Measurements from ENCODE around the gene IL21R. TPM values are rescaled to one million over a fixed set of nuclear protein-coding genes. Genes with fewer than 3 reads are reported as not detected.

Gene IL21R
- total and polyA plus RNA-seq, 10 of the 15 experiments (the other 5 are each of a cell fraction or from before 2014, with no cell fraction given): 5.3 to 138 (median 82.5) TPM

DNA sequence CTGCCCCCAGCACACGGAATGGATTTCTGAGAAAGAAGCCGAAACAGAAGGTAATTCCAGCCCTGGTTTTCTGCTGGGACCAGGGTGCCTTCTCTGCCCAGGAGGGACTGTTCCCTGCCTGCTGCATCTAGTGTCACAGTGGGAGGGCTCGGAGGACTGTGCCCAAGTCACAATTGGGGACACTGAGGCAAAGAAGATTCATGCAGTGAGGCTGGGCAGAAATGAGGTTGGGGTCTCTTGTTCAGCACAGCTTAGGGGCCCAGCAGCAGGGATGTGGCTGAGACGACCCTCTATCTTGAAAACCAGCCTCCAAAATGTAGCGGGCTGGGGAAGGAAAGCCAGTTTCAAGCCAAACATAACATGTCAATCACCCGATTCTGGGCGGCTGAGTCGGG, 592 bp downstream of the IL21R start:
- H3K79me2 ChIP-seq (ENCODE audit: control insufficient read depth, insufficient read depth, low read length): peaks cover 72% of the 10 kb centered on the region
- no peaks in the 10 kb centered on the region; the same call in 2 of the 3 replicates for H3K9me3 ChIP-seq (replicated peaks; ENCODE audit: control insufficient read depth, insufficient read depth, low read length)
- SMC1A ChIA-PET (ENCODE audit: uncharacterized antibody, unreplicated experiment): interaction anchor here (3.1 to 10.9 kb wide), 5 partner anchors 14 to 48 kb away, joined by 32 to 220 read pairs (median 46); no protein-coding TSS in a partner anchor
- no peak for ATAC-seq
- peaks cover 0 to 8% of the 10 kb centered on the region in 2 experiments; a peak in 3 of 4 replicates for H3K36me3 ChIP-seq (ENCODE audit: control insufficient read depth in 2 of 2, insufficient read depth in 2 of 2, low read length in 1 of 2)
- H3K27me3 ChIP-seq (replicated peaks in 1 of 2; ENCODE audit: control insufficient read depth in 2 of 2, insufficient read depth in 2 of 2, low read length in 1 of 2): no peaks in the 10 kb centered on the region
- no peak overlapping the region for H2AFZ ChIP-seq (ENCODE audit: control insufficient read depth, low read depth, low read length)
- CTCF ChIA-PET: interaction anchor here (0.7 to 9.2 kb wide), 7 partner anchors 8 to 177 kb away, joined by 3 to 113 read pairs (median 17); no protein-coding TSS in a partner anchor
- peak overlapping the region; percentile 95 for H3K4me2 ChIP-seq (ENCODE audit: control insufficient read depth, insufficient read depth)
- H3K27ac ChIP-seq (ENCODE audit: control insufficient read depth, insufficient read depth): peak overlapping the region; percentile 97
- H3K4me3 ChIP-seq: peak overlapping the region; percentile 86
- DNase-seq (ENCODE audit: low read depth, low spot score): no peak
- peak overlapping the region; percentile 99 for H3K9ac ChIP-seq (ENCODE audit: control insufficient read depth, insufficient read depth, low read length)
- RAD21 ChIA-PET (ENCODE audit: unreplicated experiment): interaction anchor here (1.5 to 12.8 kb wide), 9 partner anchors 15 to 170 kb away, joined by 4 to 224 read pairs (median 25); no protein-coding TSS in a partner anchor
- in situ Hi-C loops (cut with MboI) (no loop called here), intact Hi-C loops (cut with micrococcal nuclease; ENCODE audit: unreplicated experiment) (no loop called here)
- WGBS (ENCODE audit: insufficient coverage, insufficient replicate concordance, low lambda C conversion rate, missing lambda C conversion rate): 0% methylated on average over 8 of the region's 8 CpGs
- H3K4me1 ChIP-seq (ENCODE audit: control insufficient read depth, insufficient read depth, low read length): peaks cover 56% of the 10 kb centered on the region
- POLR2A ChIA-PET: interaction anchor here (0.8 to 11.1 kb wide), 10 partner anchors 15 to 151 kb away, joined by 3 to 208 read pairs (median 4); no protein-coding TSS in a partner anchor
- no peak for FAIRE-seq
- BruUV-seq (replicated peaks): TSS peak; percentile 67
- no peaks in the 10 kb centered on the region for H4K20me1 ChIP-seq (ENCODE audit: control insufficient read depth, insufficient read depth)
- TF ChIP-seq HDGF (IDR thresholded peaks at IDR 0.05) (no peak), ZNF207 (IDR thresholded peaks at IDR 0.05; ENCODE audit: borderline replicate concordance) (0 out of 2 replicates have a peak, but pooled peaks have one; percentile 4), HDAC2 (IDR thresholded peaks at IDR 0.05) (no peak), NRF1 (conservative IDR thresholded peaks at IDR 0.05; ENCODE audit: low read depth, low read length) (no peak), BRCA1 (IDR thresholded peaks at IDR 0.05; ENCODE audit: low read depth, low read length) (no peak), RCOR1 (conservative IDR thresholded peaks at IDR 0.05; ENCODE audit: low read depth, low read length) (no peak), ZNF24 (IDR thresholded peaks at IDR 0.05) (no peak)
- TF ChIP-seq, protein P1, sequence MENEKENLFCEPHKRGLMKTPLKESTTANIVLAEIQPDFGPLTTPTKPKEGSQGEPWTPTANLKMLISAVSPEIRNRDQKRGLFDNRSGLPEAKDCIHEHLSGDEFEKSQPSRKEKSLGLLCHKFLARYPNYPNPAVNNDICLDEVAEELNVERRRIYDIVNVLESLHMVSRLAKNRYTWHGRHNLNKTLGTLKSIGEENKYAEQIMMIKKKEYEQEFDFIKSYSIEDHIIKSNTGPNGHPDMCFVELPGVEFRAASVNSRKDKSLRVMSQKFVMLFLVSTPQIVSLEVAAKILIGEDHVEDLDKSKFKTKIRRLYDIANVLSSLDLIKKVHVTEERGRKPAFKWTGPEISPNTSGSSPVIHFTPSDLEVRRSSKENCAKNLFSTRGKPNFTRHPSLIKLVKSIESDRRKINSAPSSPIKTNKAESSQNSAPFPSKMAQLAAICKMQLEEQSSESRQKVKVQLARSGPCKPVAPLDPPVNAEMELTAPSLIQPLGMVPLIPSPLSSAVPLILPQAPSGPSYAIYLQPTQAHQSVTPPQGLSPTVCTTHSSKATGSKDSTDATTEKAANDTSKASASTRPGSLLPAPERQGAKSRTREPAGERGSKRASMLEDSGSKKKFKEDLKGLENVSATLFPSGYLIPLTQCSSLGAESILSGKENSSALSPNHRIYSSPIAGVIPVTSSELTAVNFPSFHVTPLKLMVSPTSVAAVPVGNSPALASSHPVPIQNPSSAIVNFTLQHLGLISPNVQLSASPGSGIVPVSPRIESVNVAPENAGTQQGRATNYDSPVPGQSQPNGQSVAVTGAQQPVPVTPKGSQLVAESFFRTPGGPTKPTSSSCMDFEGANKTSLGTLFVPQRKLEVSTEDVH (IDR thresholded peaks at IDR 0.05; ENCODE audit: low read depth, partially characterized antibody): no peak
- TF ChIP-seq, protein P2, sequence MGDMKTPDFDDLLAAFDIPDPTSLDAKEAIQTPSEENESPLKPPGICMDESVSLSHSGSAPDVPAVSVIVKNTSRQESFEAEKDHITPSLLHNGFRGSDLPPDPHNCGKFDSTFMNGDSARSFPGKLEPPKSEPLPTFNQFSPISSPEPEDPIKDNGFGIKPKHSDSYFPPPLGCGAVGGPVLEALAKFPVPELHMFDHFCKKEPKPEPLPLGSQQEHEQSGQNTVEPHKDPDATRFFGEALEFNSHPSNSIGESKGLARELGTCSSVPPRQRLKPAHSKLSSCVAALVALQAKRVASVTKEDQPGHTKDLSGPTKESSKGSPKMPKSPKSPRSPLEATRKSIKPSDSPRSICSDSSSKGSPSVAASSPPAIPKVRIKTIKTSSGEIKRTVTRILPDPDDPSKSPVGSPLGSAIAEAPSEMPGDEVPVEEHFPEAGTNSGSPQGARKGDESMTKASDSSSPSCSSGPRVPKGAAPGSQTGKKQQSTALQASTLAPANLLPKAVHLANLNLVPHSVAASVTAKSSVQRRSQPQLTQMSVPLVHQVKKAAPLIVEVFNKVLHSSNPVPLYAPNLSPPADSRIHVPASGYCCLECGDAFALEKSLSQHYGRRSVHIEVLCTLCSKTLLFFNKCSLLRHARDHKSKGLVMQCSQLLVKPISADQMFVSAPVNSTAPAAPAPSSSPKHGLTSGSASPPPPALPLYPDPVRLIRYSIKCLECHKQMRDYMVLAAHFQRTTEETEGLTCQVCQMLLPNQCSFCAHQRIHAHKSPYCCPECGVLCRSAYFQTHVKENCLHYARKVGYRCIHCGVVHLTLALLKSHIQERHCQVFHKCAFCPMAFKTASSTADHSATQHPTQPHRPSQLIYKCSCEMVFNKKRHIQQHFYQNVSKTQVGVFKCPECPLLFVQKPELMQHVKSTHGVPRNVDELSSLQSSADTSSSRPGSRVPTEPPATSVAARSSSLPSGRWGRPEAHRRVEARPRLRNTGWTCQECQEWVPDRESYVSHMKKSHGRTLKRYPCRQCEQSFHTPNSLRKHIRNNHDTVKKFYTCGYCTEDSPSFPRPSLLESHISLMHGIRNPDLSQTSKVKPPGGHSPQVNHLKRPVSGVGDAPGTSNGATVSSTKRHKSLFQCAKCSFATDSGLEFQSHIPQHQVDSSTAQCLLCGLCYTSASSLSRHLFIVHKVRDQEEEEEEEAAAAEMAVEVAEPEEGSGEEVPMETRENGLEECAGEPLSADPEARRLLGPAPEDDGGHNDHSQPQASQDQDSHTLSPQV (IDR thresholded peaks at IDR 0.05): no peak
- TF ChIP-seq, protein P3, sequence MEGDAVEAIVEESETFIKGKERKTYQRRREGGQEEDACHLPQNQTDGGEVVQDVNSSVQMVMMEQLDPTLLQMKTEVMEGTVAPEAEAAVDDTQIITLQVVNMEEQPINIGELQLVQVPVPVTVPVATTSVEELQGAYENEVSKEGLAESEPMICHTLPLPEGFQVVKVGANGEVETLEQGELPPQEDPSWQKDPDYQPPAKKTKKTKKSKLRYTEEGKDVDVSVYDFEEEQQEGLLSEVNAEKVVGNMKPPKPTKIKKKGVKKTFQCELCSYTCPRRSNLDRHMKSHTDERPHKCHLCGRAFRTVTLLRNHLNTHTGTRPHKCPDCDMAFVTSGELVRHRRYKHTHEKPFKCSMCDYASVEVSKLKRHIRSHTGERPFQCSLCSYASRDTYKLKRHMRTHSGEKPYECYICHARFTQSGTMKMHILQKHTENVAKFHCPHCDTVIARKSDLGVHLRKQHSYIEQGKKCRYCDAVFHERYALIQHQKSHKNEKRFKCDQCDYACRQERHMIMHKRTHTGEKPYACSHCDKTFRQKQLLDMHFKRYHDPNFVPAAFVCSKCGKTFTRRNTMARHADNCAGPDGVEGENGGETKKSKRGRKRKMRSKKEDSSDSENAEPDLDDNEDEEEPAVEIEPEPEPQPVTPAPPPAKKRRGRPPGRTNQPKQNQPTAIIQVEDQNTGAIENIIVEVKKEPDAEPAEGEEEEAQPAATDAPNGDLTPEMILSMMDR (IDR thresholded peaks at IDR 0.05 in 2 of 3, conservative IDR thresholded peaks at IDR 0.05 in 1 of 3; ENCODE audit: control insufficient read depth in 2 of 3, extremely low read depth in 1 of 3, insufficient read depth in 1 of 3, low read depth in 3 of 3, low read length in 3 of 3): no peak
- TF ChIP-seq, protein P4, sequence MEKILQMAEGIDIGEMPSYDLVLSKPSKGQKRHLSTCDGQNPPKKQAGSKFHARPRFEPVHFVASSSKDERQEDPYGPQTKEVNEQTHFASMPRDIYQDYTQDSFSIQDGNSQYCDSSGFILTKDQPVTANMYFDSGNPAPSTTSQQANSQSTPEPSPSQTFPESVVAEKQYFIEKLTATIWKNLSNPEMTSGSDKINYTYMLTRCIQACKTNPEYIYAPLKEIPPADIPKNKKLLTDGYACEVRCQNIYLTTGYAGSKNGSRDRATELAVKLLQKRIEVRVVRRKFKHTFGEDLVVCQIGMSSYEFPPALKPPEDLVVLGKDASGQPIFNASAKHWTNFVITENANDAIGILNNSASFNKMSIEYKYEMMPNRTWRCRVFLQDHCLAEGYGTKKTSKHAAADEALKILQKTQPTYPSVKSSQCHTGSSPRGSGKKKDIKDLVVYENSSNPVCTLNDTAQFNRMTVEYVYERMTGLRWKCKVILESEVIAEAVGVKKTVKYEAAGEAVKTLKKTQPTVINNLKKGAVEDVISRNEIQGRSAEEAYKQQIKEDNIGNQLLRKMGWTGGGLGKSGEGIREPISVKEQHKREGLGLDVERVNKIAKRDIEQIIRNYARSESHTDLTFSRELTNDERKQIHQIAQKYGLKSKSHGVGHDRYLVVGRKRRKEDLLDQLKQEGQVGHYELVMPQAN (conservative IDR thresholded peaks at IDR 0.05): peak; percentile 65; the same call in 1 of the 2 replicates
